A204.1 (cell line): ENCODE data around the gene KRTAP5-9.
"Not testable (repeated sequence)": the region's sequence is repeated elsewhere in the genome, so short reads cannot be mapped to it uniquely, and the experiment has no call there.

Source experiments
- FAIRE-seq: peaks from 2 replicates; lab custom pipeline; 2012; peaks lifted over from hg19 to GRCh38; lab: Jason Lieb, UNC

Gene KRTAP5-9

GRCh38 chr11:71548120-71548519 lies at the start of gene KRTAP5-9:
Gene KRTAP5-9 (plus strand): TSS chr11:71548420. CDS start chr11:71548658, 238 bp downstream.
- FAIRE-seq, result no peak

GRCh38 chr11:71499125-71499524 lies 49.1 kb upstream of the KRTAP5-9 start:
- FAIRE-seq, result no peak

- FAIRE-seq, result no peak
These were observed 48.7 kb upstream of the KRTAP5-9 start for GRCh38 chr11:71499546-71499945.

- no peak for FAIRE-seq
These were observed 47.6 kb upstream of the KRTAP5-9 start for GRCh38 chr11:71500601-71501021.

GRCh38 chr11:71501071-71501985 lies 46.9 kb upstream of the KRTAP5-9 start:
- no peak for FAIRE-seq

GRCh38 chr11:71502026-71502425 lies 46.2 kb upstream of the KRTAP5-9 start:
- no peak for FAIRE-seq

- no peak for FAIRE-seq
These were observed 45.3 kb upstream of the KRTAP5-9 start for GRCh38 chr11:71502871-71503435.

- FAIRE-seq, result no peak
These were observed 43.7 kb upstream of the KRTAP5-9 start for GRCh38 chr11:71504531-71504930.

GRCh38 chr11:71505001-71505400 lies 43.2 kb upstream of the KRTAP5-9 start:
- no peak for FAIRE-seq

- no peak for FAIRE-seq
These were observed 42.4 kb upstream of the KRTAP5-9 start for GRCh38 chr11:71505781-71506180.

GRCh38 chr11:71507102-71507501 lies 41.1 kb upstream of the KRTAP5-9 start:
- no peak for FAIRE-seq

- no peak for FAIRE-seq
These were observed 29.4 kb upstream of the KRTAP5-9 start for GRCh38 chr11:71518506-71519471.

- no peak for FAIRE-seq
These were observed 28.7 kb upstream of the KRTAP5-9 start for GRCh38 chr11:71519546-71519945.

- no peak for FAIRE-seq
These were observed 22.9 kb upstream of the KRTAP5-9 start for GRCh38 chr11:71525188-71525937.

- FAIRE-seq, result no peak
These were observed 22.2 kb upstream of the KRTAP5-9 start for GRCh38 chr11:71525938-71526495.

GRCh38 chr11:71526796-71527575 lies 21.2 kb upstream of the KRTAP5-9 start, which contains the start of gene KRTAP5-7:
Gene KRTAP5-7 (plus strand): TSS chr11:71527267. CDS start chr11:71527301, 34 bp downstream.
- not testable (repeated sequence) for FAIRE-seq

- FAIRE-seq, result no peak
These were observed 20.5 kb upstream of the KRTAP5-9 start for GRCh38 chr11:71527576-71528210.

GRCh38 chr11:71530602-71531001 lies 17.6 kb upstream of the KRTAP5-9 start:
- FAIRE-seq, result no peak

GRCh38 chr11:71532036-71532610 lies 16.1 kb upstream of the KRTAP5-9 start:
- no peak for FAIRE-seq
